ENCODE measurements around the gene COMT. TPM values are rescaled to one million over a fixed set of nuclear protein-coding genes. Genes with fewer than 3 reads are reported as not detected.

COMT gene
- total RNA-seq, 4 donors from 2014 or later = 89.1 to 149 (median 138) TPM

- Histone ChIP-seq H3K4me1 (peaks cover 0 to 14% (median 8%) of the 10 kb centered on the region in 4 donors), H3K36me3 (no peaks in the 10 kb centered on the region), H3K27ac (peak overlapping the region in 1 of 4 donors; percentile 3), H3K27me3 (no peaks in the 10 kb centered on the region), H3K9me3 (no peaks in the 10 kb centered on the region), H3K4me3 (no peak overlapping the region)
- TF ChIP-seq, protein P1, sequence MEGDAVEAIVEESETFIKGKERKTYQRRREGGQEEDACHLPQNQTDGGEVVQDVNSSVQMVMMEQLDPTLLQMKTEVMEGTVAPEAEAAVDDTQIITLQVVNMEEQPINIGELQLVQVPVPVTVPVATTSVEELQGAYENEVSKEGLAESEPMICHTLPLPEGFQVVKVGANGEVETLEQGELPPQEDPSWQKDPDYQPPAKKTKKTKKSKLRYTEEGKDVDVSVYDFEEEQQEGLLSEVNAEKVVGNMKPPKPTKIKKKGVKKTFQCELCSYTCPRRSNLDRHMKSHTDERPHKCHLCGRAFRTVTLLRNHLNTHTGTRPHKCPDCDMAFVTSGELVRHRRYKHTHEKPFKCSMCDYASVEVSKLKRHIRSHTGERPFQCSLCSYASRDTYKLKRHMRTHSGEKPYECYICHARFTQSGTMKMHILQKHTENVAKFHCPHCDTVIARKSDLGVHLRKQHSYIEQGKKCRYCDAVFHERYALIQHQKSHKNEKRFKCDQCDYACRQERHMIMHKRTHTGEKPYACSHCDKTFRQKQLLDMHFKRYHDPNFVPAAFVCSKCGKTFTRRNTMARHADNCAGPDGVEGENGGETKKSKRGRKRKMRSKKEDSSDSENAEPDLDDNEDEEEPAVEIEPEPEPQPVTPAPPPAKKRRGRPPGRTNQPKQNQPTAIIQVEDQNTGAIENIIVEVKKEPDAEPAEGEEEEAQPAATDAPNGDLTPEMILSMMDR (IDR thresholded peaks at IDR 0.05) = no peak
- TF ChIP-seq POLR2A (IDR thresholded peaks at IDR 0.05) = no peak
- no peak for DNase-seq
Measured at GRCh38 chr22:19988331-19988808, 46.8 kb downstream of the COMT start.

- no peaks in the 10 kb centered on the region for H3K27me3 ChIP-seq
- H3K27ac ChIP-seq = no peak overlapping the region
- H3K4me1 ChIP-seq = peaks cover 0 to 14% (median 8%) of the 10 kb centered on the region in 4 donors
- H3K36me3 ChIP-seq = no peaks in the 10 kb centered on the region
- TF ChIP-seq, protein P1 (IDR thresholded peaks at IDR 0.05) = no peak
- no peak for TF ChIP-seq POLR2A (IDR thresholded peaks at IDR 0.05)
- DNase-seq = no peak
- no peaks in the 10 kb centered on the region for H3K9me3 ChIP-seq
- H3K4me3 ChIP-seq = no peak overlapping the region
Measured at GRCh38 chr22:19988965-19989724, 47.6 kb downstream of the COMT start.

GRCh38 chr22:19989725-19990067, 48.1 kb downstream of the COMT start:
- no peaks in the 10 kb centered on the region for H3K9me3 ChIP-seq
- no peaks in the 10 kb centered on the region for H3K36me3 ChIP-seq
- no peak overlapping the region for H3K4me3 ChIP-seq
- no peak for TF ChIP-seq POLR2A (IDR thresholded peaks at IDR 0.05)
- TF ChIP-seq, protein P1 (IDR thresholded peaks at IDR 0.05) = no peak
- H3K27me3 ChIP-seq = no peaks in the 10 kb centered on the region
- H3K4me1 ChIP-seq = peaks cover 0 to 14% (median 8%) of the 10 kb centered on the region in 4 donors
- no peak for DNase-seq
- no peak overlapping the region for H3K27ac ChIP-seq

GRCh38 chr22:19990188-19990587, 48.6 kb downstream of the COMT start:
- no peak for DNase-seq
- TF ChIP-seq, protein P1 (IDR thresholded peaks at IDR 0.05) = no peak
- TF ChIP-seq POLR2A (IDR thresholded peaks at IDR 0.05) = no peak
- no peaks in the 10 kb centered on the region for H3K27me3 ChIP-seq
- no peak overlapping the region for H3K27ac ChIP-seq
- no peak overlapping the region for H3K4me3 ChIP-seq
- H3K4me1 ChIP-seq = peaks cover 0 to 14% (median 8%) of the 10 kb centered on the region in 4 donors
- no peaks in the 10 kb centered on the region for H3K9me3 ChIP-seq
- H3K36me3 ChIP-seq = no peaks in the 10 kb centered on the region

- Histone ChIP-seq H3K27ac (no peak overlapping the region), H3K4me3 (no peak overlapping the region), H3K4me1 (peaks cover 0 to 10% (median 7%) of the 10 kb centered on the region in 4 donors), H3K9me3 (no peaks in the 10 kb centered on the region), H3K36me3 (no peaks in the 10 kb centered on the region), H3K27me3 (no peaks in the 10 kb centered on the region)
- no peak for DNase-seq
- no peak for TF ChIP-seq POLR2A (IDR thresholded peaks at IDR 0.05)
- TF ChIP-seq, protein P1 (IDR thresholded peaks at IDR 0.05) = no peak
Measured at GRCh38 chr22:19990609-19991394, 49.2 kb downstream of the COMT start.

Data from Peyer's patch (tissue), 4 donors.